ENCODE measurements around the gene PSG1. TPM values are rescaled to one million over a fixed set of nuclear protein-coding genes. Genes with fewer than 3 reads are reported as not detected.
"Not testable (repeated sequence)": the region's sequence is repeated elsewhere in the genome, so short reads cannot be mapped to it uniquely, and the experiment has no call there.

Gene PSG1
- total RNA-seq, 1 experiment from 2014 or later: not detected

GRCh38 chr19:42882010-42882409 lies 2.5 kb upstream of the PSG1 start:
- H3K36me3 ChIP-seq (ENCODE audit: low read depth, low read length); H2AFZ ChIP-seq (ENCODE audit: low read length); H3K9me3 ChIP-seq (ENCODE audit: low read length); H3K4me3 ChIP-seq (ENCODE audit: low read length); intact Hi-C loops (cut with micrococcal nuclease); POLR2A ChIA-PET (ENCODE audit: unreplicated experiment); CTCF ChIA-PET; H3K9me2 ChIP-seq (replicated peaks; ENCODE audit: low read length); H3K9ac ChIP-seq (ENCODE audit: low read length); H3K27me3 ChIP-seq (ENCODE audit: low read length); BruUV-seq (replicated peaks); H3K27ac ChIP-seq (ENCODE audit: low read length); H4K20me1 ChIP-seq (ENCODE audit: low read length); H3K79me2 ChIP-seq (ENCODE audit: low read length); H3K4me2 ChIP-seq (ENCODE audit: low read length); DNase-seq; ATAC-seq; H3F3A ChIP-seq (ENCODE audit: low read length, unreplicated experiment): not testable (repeated sequence)
- H3K4me1 ChIP-seq (ENCODE audit: insufficient read depth, low read length): peaks cover 12% of the 10 kb centered on the region; the same call in 1 of the 2 replicates

- POLR2A ChIA-PET (ENCODE audit: unreplicated experiment); intact Hi-C loops (cut with micrococcal nuclease): not testable (repeated sequence)
These were observed 1.8 kb upstream of the PSG1 start for GRCh38 chr19:42881279-42881678.

GRCh38 chr19:42880621-42881020 lies 1.1 kb upstream of the PSG1 start:
- POLR2A ChIA-PET (ENCODE audit: unreplicated experiment); H3K9me3 ChIP-seq (ENCODE audit: low read length); H3K79me2 ChIP-seq (ENCODE audit: low read length); BruUV-seq (replicated peaks); H3K4me3 ChIP-seq (ENCODE audit: low read length); H4K20me1 ChIP-seq (ENCODE audit: low read length); H3K9ac ChIP-seq (ENCODE audit: low read length); CTCF ChIA-PET; ATAC-seq; intact Hi-C loops (cut with micrococcal nuclease); H3K9me2 ChIP-seq (replicated peaks; ENCODE audit: low read length); H3K27me3 ChIP-seq (ENCODE audit: low read length); H3K27ac ChIP-seq (ENCODE audit: low read length); DNase-seq; H3K36me3 ChIP-seq (ENCODE audit: low read depth, low read length); H2AFZ ChIP-seq (ENCODE audit: low read length); H3K4me2 ChIP-seq (ENCODE audit: low read length); H3F3A ChIP-seq (ENCODE audit: low read length, unreplicated experiment): not testable (repeated sequence)
- peaks cover 20% of the 10 kb centered on the region; the same call in 1 of the 2 replicates for H3K4me1 ChIP-seq (ENCODE audit: insufficient read depth, low read length)

More at GRCh38 chr19:42881279-42881678, 1.8 kb upstream of the PSG1 start:
- H3K27ac ChIP-seq (ENCODE audit: low read length); CTCF ChIA-PET; BruUV-seq (replicated peaks); H3K27me3 ChIP-seq (ENCODE audit: low read length); H3K9me2 ChIP-seq (replicated peaks; ENCODE audit: low read length); ATAC-seq; H3F3A ChIP-seq (ENCODE audit: low read length, unreplicated experiment); H3K9me3 ChIP-seq (ENCODE audit: low read length); H2AFZ ChIP-seq (ENCODE audit: low read length); H3K4me3 ChIP-seq (ENCODE audit: low read length); H4K20me1 ChIP-seq (ENCODE audit: low read length); H3K4me2 ChIP-seq (ENCODE audit: low read length); H3K79me2 ChIP-seq (ENCODE audit: low read length); H3K36me3 ChIP-seq (ENCODE audit: low read depth, low read length); DNase-seq; H3K9ac ChIP-seq (ENCODE audit: low read length): not testable (repeated sequence)
- H3K4me1 ChIP-seq (ENCODE audit: insufficient read depth, low read length): peaks cover 14% of the 10 kb centered on the region; the same call in 1 of the 2 replicates
- TF ChIP-seq CTCF (conservative IDR thresholded peaks at IDR 0.05; ENCODE audit: low read depth, low read length): 0 out of 2 replicates have a peak, but pooled peaks have one; percentile 25

GRCh38 chr19:42876596-42876995 lies 2.9 kb downstream of the PSG1 start:
- DNase-seq; H2AFZ ChIP-seq (ENCODE audit: low read length); POLR2A ChIA-PET (ENCODE audit: unreplicated experiment); BruUV-seq (replicated peaks); H3K79me2 ChIP-seq (ENCODE audit: low read length); H3K9me3 ChIP-seq (ENCODE audit: low read length); ATAC-seq; H3K4me2 ChIP-seq (ENCODE audit: low read length); H3F3A ChIP-seq (ENCODE audit: low read length, unreplicated experiment); CTCF ChIA-PET; H3K9me2 ChIP-seq (replicated peaks; ENCODE audit: low read length); H3K4me3 ChIP-seq (ENCODE audit: low read length); H4K20me1 ChIP-seq (ENCODE audit: low read length); H3K36me3 ChIP-seq (ENCODE audit: low read depth, low read length); intact Hi-C loops (cut with micrococcal nuclease); H3K9ac ChIP-seq (ENCODE audit: low read length); H3K27me3 ChIP-seq (ENCODE audit: low read length): not testable (repeated sequence)
- Histone ChIP-seq H3K4me1 (ENCODE audit: insufficient read depth, low read length) (peaks cover 20% of the 10 kb centered on the region), H3K27ac (ENCODE audit: low read length) (peak overlapping the region; percentile 85; the same call in 1 of the 2 replicates)

- DNase-seq; ATAC-seq; H3K4me3 ChIP-seq (ENCODE audit: low read length); POLR2A ChIA-PET (ENCODE audit: unreplicated experiment); H3F3A ChIP-seq (ENCODE audit: low read length, unreplicated experiment); H3K9ac ChIP-seq (ENCODE audit: low read length); intact Hi-C loops (cut with micrococcal nuclease); H3K27me3 ChIP-seq (ENCODE audit: low read length); H3K9me3 ChIP-seq (ENCODE audit: low read length); CTCF ChIA-PET; H2AFZ ChIP-seq (ENCODE audit: low read length); H3K36me3 ChIP-seq (ENCODE audit: low read depth, low read length); H3K4me2 ChIP-seq (ENCODE audit: low read length); H4K20me1 ChIP-seq (ENCODE audit: low read length); BruUV-seq (replicated peaks); H3K79me2 ChIP-seq (ENCODE audit: low read length); H3K9me2 ChIP-seq (replicated peaks; ENCODE audit: low read length): not testable (repeated sequence)
- H3K4me1 ChIP-seq (ENCODE audit: insufficient read depth, low read length): peaks cover 20% of the 10 kb centered on the region
- peak overlapping the region; percentile 85 for H3K27ac ChIP-seq (ENCODE audit: low read length)
These were observed 3.6 kb downstream of the PSG1 start for GRCh38 chr19:42875881-42876280.

GRCh38 chr19:42874901-42875813 lies 4.4 kb downstream of the PSG1 start:
- H3K9me2 ChIP-seq (replicated peaks; ENCODE audit: low read length); H3K36me3 ChIP-seq (ENCODE audit: low read depth, low read length); H3F3A ChIP-seq (ENCODE audit: low read length, unreplicated experiment); BruUV-seq (replicated peaks); H4K20me1 ChIP-seq (ENCODE audit: low read length); H3K27me3 ChIP-seq (ENCODE audit: low read length); H3K9me3 ChIP-seq (ENCODE audit: low read length); H3K79me2 ChIP-seq (ENCODE audit: low read length); CTCF ChIA-PET; POLR2A ChIA-PET (ENCODE audit: unreplicated experiment); H3K4me3 ChIP-seq (ENCODE audit: low read length); H3K9ac ChIP-seq (ENCODE audit: low read length); intact Hi-C loops (cut with micrococcal nuclease); H2AFZ ChIP-seq (ENCODE audit: low read length): not testable (repeated sequence)
- Histone ChIP-seq H3K4me2 (ENCODE audit: low read length) (peak overlapping the region; percentile 22; the same call in 1 of the 2 replicates), H3K27ac (ENCODE audit: low read length) (peak overlapping the region; percentile 85), H3K4me1 (ENCODE audit: insufficient read depth, low read length) (peaks cover 20% of the 10 kb centered on the region)
- peak; percentile 58 for DNase-seq
- peak; percentile 51; the same call in 1 of the 2 replicates for ATAC-seq
